ENCODE measurements around the gene UBE2E2.

The UBE2E2 gene

GRCh38 chr3:23439080-23439479, 236.0 kb downstream of the UBE2E2 start:
- Histone ChIP-seq H3K79me2 (ENCODE audit: insufficient read depth, low read length) (no peaks in the 10 kb centered on the region), H3K9me2 (ENCODE audit: low read depth, low read length) (no peaks in the 10 kb centered on the region), H3K4me1 (ENCODE audit: insufficient read depth, low read length, severe bottlenecking) (peaks cover 9% of the 10 kb centered on the region), H3K27ac (ENCODE audit: low read depth, low read length, poor library complexity, severe bottlenecking) (no peak overlapping the region), H3K4me2 (ENCODE audit: low read length) (no peak overlapping the region), H3K9ac (ENCODE audit: low read length) (no peak overlapping the region), H3F3A (ENCODE audit: insufficient read depth, low read length) (no peaks in the 10 kb centered on the region), H3K4me3 (ENCODE audit: low read depth, low read length, poor library complexity, severe bottlenecking) (no peak overlapping the region), H4K20me1 (ENCODE audit: insufficient read depth, low read length) (no peaks in the 10 kb centered on the region), H2AFZ (ENCODE audit: low read length) (no peak overlapping the region), H3K36me3 (ENCODE audit: insufficient read depth, low read length) (no peaks in the 10 kb centered on the region), H3K27me3 (ENCODE audit: insufficient read depth, low read length) (no peaks in the 10 kb centered on the region), H3K9me3 (ENCODE audit: low read length) (no peaks in the 10 kb centered on the region)
- TF ChIP-seq EZH2 (IDR thresholded peaks at IDR 0.05; ENCODE audit: borderline replicate concordance, low read length) (no peak), CTCF (IDR thresholded peaks at IDR 0.05; ENCODE audit: low read length) (no peak)

GRCh38 chr3:23440416-23441294, 237.5 kb downstream of the UBE2E2 start:
- Histone ChIP-seq H3K27ac (ENCODE audit: low read depth, low read length, poor library complexity, severe bottlenecking) (no peak overlapping the region), H3K27me3 (ENCODE audit: insufficient read depth, low read length) (no peaks in the 10 kb centered on the region), H3K9me2 (ENCODE audit: low read depth, low read length) (no peaks in the 10 kb centered on the region), H3K36me3 (ENCODE audit: insufficient read depth, low read length) (no peaks in the 10 kb centered on the region), H4K20me1 (ENCODE audit: insufficient read depth, low read length) (no peaks in the 10 kb centered on the region), H3F3A (ENCODE audit: insufficient read depth, low read length) (no peaks in the 10 kb centered on the region), H2AFZ (ENCODE audit: low read length) (no peak overlapping the region), H3K4me2 (ENCODE audit: low read length) (no peak overlapping the region), H3K9ac (ENCODE audit: low read length) (no peak overlapping the region), H3K79me2 (ENCODE audit: insufficient read depth, low read length) (no peaks in the 10 kb centered on the region), H3K4me3 (ENCODE audit: low read depth, low read length, poor library complexity, severe bottlenecking) (no peak overlapping the region), H3K9me3 (ENCODE audit: low read length) (no peaks in the 10 kb centered on the region), H3K4me1 (ENCODE audit: insufficient read depth, low read length, severe bottlenecking) (peaks cover 9% of the 10 kb centered on the region)
- TF ChIP-seq CTCF (IDR thresholded peaks at IDR 0.05; ENCODE audit: low read length) (no peak), EZH2 (IDR thresholded peaks at IDR 0.05; ENCODE audit: borderline replicate concordance, low read length) (no peak)

- Histone ChIP-seq H3K4me3 (ENCODE audit: low read depth, low read length, poor library complexity, severe bottlenecking) (no peak overlapping the region), H2AFZ (ENCODE audit: low read length) (no peak overlapping the region), H3K27ac (ENCODE audit: low read depth, low read length, poor library complexity, severe bottlenecking) (no peak overlapping the region), H4K20me1 (ENCODE audit: insufficient read depth, low read length) (no peaks in the 10 kb centered on the region), H3K27me3 (ENCODE audit: insufficient read depth, low read length) (no peaks in the 10 kb centered on the region), H3K4me2 (ENCODE audit: low read length) (no peak overlapping the region), H3K79me2 (ENCODE audit: insufficient read depth, low read length) (no peaks in the 10 kb centered on the region), H3K9me2 (ENCODE audit: low read depth, low read length) (no peaks in the 10 kb centered on the region), H3K4me1 (ENCODE audit: insufficient read depth, low read length, severe bottlenecking) (peaks cover 10% of the 10 kb centered on the region), H3K9me3 (ENCODE audit: low read length) (no peaks in the 10 kb centered on the region), H3K36me3 (ENCODE audit: insufficient read depth, low read length) (no peaks in the 10 kb centered on the region), H3K9ac (ENCODE audit: low read length) (no peak overlapping the region), H3F3A (ENCODE audit: insufficient read depth, low read length) (no peaks in the 10 kb centered on the region)
- no peak for TF ChIP-seq CTCF (IDR thresholded peaks at IDR 0.05; ENCODE audit: low read length)
- no peak for TF ChIP-seq EZH2 (IDR thresholded peaks at IDR 0.05; ENCODE audit: borderline replicate concordance, low read length)
Observed at GRCh38 chr3:23442598-23443383, 239.7 kb downstream of the UBE2E2 start.
